Measurements from ENCODE around the gene ATP6V0C.

DNA sequence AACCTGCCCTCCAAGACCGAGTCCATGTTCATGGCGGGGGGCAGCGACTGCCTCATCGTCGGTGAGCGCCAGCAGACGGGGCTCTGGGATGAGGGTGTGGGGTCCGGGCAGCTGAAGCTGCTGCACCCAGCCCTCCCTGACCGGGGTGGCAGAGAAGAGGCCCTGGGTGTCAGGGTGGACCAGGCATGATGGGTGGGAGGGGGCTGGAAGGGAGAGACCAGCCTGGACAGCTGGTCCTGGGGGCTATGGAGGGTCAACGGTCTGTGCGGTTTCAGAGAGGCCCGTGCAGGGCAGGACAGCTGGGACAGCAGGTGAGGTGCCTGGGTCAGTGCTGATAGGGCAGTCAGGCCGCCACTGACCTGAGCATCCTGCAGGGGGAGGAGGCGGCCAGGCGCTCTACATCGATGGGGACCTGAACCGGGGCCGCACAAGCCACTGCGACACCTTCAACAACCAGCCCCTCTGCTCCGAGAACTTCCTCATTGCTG is 13.3 kb upstream of the ATP6V0C start:
- TF ChIP-seq, protein P1, sequence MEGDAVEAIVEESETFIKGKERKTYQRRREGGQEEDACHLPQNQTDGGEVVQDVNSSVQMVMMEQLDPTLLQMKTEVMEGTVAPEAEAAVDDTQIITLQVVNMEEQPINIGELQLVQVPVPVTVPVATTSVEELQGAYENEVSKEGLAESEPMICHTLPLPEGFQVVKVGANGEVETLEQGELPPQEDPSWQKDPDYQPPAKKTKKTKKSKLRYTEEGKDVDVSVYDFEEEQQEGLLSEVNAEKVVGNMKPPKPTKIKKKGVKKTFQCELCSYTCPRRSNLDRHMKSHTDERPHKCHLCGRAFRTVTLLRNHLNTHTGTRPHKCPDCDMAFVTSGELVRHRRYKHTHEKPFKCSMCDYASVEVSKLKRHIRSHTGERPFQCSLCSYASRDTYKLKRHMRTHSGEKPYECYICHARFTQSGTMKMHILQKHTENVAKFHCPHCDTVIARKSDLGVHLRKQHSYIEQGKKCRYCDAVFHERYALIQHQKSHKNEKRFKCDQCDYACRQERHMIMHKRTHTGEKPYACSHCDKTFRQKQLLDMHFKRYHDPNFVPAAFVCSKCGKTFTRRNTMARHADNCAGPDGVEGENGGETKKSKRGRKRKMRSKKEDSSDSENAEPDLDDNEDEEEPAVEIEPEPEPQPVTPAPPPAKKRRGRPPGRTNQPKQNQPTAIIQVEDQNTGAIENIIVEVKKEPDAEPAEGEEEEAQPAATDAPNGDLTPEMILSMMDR (IDR thresholded peaks at IDR 0.05 in 4 of 5, conservative IDR thresholded peaks at IDR 0.05 in 1 of 5): no peak
- TF ChIP-seq POLR2A (IDR thresholded peaks at IDR 0.05): no peak

Measured in gastrocnemius medialis (tissue), 4 donors.